Medulla oblongata (tissue), 1 donor: ENCODE results near the gene DNM3.

Source experiments
- DNase-seq: peaks from one replicate; pipeline ENCODE4 v3.0.0-alpha.2; 2015; ENCODE audit errors: extremely low spot score

The DNM3 gene

DNA sequence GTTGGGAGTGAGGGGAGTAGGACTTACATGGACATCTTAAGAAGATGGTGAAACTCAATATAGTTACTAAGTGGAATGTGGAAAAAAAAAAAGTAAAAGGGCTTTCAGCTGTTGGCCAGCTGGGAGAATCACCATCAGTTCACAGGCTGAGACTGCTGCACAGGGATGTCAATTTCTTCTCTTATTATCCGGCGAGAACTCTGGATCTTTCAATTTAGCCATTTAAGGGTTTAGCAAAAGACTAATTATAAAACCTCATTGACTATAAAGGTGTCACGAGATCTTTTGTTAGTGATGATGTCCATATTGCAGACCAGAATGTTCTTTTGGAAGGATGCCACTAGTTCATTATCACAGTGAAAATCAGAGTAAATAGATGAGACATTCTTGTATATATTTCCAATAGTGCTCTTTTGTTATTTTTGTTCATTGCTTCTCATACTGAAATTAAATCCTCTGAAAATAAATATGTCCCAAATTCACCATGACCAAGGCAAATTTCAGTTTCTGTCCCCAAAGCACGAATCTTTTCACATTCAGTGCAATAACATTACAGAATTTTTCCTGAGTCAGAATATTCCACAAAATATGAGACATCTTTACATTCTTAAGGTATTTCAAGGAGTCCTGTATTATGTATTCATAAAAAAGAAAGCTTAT lies 266.1 kb downstream of the DNM3 start:
- DNase-seq, result no peak

DNA sequence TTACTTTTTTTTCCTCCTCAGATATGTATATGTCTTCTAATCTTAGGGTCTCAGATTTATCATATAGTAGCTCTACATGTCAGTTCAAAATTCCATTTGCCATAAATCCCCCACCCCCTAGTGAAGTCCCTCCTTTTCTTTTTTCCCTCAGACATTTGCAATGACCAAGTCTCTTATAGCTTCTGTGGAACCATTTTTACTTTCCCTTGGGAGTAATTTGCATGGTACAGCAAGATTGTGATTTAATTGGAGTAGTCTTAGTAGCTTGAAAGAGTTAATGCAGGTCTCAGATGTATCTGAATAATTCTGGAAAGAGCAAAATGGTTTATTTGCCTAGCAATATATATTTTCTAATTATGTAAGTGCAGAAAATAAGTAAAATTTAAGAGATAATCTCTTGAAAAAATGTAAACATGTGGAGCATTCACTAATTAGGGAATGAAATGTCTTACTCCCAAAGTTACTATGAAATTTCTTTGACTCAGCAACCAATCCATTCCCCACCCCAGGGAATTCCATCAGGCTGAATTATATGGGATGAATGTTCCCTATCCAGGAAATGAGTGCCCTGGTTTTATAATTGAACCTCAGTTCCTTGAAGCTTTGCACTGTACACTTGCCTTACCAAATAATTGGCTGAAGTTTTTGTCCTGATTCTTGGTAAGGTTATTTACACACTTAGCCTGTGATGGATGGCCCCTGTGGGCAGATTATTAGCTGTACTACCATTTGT lies 267.0 kb downstream of the DNM3 start:
- no peak for DNase-seq

- DNase-seq, result no peak
These were observed 268.1 kb downstream of the DNM3 start for GRCh38 chr1:172109359-172109758.

DNA sequence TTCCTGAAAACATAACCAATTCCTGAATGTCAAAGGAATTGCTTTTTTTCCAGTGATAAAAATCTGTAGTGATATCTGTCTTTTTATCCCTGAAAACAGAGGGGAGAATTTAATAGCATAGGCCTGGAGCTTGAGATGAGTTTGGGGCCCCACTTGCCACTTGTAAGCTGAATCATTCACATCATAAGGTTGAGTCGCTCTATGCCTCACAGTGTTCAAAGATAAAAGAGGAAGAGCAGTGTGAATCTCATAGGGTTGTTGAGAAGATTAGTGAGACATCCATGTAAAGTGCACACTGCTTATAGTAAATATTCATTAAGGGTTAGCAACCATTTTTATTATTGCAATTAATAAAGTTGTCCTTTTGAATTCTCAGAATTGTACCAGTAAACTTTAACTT lies 271.3 kb downstream of the DNM3 start:
- DNase-seq, result no peak

DNA sequence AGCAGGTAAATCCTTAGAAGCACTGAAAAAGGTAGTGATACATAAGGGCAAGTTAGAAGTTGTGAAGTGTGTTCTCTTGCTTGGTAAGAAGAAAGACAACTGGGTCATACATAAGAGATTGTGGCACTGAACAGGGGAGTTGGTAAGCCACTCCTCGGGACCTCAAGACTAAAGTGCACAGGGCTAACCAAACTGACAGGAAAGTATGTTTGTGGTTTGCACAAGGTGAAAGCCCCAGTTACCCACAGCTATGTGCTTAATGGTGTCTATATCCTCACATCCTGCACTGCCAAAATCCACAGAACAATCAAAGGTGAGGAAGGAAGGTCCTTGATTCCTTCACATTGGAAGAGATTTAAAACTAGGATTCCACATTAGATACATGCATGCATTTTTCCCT lies 276.5 kb downstream of the DNM3 start:
- DNase-seq, result no peak

DNA sequence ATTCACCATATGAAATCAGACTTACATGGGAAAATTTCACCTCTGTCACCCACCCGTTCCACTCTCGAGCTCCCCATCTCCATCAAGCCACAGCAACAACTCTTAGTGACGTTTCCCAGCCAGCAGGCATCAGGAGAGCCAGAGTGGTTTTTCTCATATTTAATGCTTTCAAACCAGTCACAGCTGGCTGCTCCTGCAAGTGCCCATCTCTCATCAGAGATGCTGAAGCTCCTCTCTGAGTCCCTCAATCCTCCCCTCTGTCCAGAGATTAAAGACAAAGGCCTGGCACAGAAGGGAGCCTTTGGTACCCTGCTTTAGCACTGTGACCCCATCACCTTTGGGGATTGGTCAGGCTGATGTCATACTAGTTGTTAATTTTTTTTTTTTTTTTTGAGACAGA lies 277.3 kb downstream of the DNM3 start:
- no peak for DNase-seq

DNA sequence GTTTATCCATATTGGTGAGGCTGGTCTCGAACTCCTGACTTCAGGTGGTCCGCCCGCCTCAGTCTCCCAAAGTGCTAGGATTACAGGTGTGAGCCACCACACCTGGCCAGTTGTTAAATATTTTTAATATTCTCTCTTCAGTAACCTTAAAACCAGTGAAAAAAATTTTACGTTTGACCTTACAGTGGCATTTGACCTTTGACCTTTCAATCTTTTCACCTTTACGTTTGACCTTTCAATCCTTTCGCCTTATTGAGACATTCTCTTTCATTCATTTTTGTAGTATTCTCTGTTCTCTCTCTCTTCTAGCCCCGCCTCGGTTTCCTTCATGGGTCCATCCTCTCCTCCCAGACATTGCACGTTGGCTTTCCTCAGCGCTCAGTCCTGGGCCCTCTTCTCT lies 277.9 kb downstream of the DNM3 start:
- DNase-seq, result no peak

GRCh38 chr1:172120381-172120780 lies 279.1 kb downstream of the DNM3 start:
- DNase-seq, result no peak

DNA sequence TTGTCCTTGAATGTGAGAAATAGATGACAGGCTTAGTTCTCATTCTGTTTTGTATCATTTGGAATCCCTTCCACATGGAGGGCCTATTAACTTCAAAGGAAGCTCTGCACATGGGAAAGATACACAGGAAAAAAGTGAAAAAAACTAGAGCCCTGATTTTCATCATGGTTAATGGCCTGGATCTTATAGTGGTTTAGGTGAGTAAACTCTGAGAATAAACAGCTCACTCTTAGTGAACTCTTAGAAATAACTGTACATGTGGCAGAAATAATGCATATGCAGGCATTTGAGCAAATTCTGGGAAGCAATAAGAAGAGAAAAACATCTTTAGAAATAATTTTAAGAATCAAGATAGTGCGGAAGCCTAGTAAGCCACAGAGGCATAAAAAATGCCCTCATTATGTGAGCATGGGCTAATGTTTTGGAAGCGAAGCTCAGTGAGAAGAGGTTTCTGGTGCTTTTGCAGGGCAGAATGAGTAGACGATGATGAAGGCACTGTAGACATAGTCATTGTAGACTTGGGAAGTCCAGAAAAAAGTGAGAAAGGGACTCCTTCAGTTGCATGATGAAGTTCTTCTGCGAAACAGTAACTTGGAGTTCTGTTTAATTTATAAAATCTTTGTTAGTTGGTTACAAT lies 279.9 kb downstream of the DNM3 start:
- no peak for DNase-seq

- no peak for DNase-seq
These were observed 281.1 kb downstream of the DNM3 start for GRCh38 chr1:172122381-172122780.

GRCh38 chr1:172125250-172125649 lies 284.0 kb downstream of the DNM3 start:
- no peak for DNase-seq

DNA sequence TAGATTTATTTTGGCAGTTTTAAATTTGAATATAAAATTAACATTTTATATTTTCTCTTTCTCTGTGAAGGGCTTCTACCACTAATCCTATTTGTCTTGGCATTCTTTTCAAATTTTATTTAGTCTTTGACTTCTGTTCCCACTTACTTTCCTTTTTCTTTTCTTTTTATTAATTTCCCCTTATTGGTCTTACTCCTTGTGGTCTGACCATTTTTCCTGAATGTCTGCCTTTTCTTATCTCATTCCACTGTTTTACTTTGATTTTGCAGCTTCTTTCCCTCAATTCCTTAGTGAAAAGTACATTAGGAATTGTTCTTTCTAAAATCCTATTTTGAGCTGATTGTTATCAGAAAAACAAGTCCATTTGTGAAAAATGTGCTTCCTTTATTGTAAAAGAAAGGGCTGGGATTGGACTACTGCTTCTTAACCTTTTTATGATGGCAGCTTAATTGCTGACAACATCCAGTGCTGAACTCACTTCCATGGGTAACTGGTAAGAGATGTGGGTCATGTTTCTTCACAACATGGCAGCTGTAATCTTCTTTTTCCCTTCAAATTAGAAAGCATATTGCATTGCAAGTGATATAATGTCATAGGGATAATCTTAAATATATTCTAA lies 284.6 kb downstream of the DNM3 start:
- no peak for DNase-seq

DNA sequence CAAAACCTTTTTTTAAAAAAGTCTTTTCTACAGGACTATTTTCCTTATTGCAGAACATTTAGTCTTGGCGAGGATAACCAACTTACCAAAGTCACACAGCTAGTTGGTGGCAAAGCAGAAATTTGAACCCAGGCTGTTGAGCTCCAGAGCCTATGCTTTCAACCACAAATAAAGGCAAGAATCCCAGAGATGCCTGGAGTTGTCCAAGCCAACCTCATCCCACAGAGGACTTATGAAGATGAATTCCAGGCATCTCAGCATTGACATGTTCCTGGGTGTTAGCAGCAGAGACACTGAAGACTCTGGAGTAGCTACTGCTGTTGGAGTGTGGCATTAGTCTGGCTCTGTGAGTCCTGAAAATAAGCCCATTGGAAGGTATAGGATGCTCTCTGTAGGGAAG lies 291.5 kb downstream of the DNM3 start:
- DNase-seq, result no peak

DNA sequence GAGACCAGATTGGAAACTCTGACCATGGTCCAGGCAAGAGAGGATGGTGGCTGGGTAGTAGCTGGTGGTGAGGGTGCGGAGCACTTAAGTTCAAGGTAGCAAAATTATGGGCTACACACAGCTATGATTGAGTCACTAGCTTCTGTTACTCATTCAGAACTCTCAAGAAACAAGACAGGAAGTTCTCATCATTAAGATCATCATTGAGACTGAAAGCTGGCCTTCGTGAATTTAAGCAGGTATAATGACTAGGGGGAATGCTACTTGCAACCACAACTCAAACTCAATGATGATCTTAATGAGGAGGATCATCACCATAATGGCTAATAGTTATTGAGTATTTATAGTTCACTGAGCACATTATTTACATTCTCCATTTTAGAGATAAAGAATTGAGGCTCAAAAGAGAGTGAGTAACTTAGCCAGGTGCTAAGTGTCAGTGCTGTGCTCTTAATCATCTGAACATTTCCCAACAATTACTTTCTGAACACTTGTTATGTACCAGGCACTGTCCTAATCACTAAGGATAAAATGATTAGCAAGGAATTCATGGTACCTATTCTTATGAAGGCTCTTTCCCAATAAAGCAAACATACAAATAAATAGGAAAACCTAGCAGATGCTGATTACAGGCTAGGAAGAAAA lies 292.9 kb downstream of the DNM3 start:
- DNase-seq, result no peak

GRCh38 chr1:172135076-172135672 lies 293.9 kb downstream of the DNM3 start:
- no peak for DNase-seq

- no peak for DNase-seq
These were observed 294.8 kb downstream of the DNM3 start for GRCh38 chr1:172135978-172136610.

DNA sequence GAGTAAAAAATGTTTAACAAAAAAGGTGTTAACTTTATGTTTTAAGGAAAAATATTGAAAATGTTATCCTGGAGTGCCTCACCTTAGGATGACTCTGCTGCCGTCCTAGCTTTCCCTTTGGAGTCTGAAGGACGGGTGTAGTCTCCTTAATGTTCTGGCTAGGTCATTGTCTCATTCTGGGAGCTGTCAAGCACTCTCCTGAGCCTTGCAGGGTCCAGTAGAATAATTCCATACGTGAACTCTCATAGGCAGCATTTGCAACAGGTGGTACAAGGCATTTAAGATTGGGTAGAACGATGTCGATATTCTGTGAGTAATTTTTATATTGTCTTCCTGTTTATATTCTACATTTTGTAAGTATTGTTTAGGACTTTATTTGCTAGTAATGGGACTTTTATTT lies 295.6 kb downstream of the DNM3 start:
- no peak for DNase-seq

DNA sequence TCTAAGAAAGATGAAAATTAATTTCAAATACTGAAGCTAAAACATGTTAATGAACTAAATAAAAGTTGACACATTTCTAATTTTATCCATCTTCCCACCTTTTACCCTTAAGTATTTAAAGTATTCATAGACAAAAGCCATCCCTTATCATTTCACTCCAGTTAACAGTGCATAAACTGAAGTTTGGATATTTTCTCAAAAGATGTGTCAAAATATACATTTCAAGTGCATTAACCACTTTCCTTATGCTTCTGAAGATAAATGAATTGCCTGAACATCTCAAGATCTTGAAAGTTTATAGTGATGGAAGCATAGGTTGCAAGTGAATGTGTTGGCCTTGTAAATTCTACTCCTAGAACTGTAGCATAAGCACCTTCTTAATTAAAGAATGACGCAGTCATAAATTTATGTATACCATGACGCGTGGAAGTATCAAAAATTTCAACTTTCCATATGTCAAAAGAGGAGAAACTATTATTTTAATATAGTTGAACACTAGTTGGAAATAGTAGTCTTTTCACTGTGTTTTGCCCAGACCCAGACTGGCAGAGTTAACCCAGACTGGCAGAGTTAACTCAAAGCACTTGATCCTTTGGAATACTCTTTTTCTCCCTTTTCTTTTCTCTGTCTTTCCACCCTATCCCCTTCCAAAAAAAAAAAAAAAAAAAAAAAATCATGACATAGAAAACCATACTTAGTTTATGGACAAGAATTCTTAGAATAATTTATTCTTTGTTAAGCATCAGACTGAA lies 296.6 kb downstream of the DNM3 start:
- no peak for DNase-seq

DNA sequence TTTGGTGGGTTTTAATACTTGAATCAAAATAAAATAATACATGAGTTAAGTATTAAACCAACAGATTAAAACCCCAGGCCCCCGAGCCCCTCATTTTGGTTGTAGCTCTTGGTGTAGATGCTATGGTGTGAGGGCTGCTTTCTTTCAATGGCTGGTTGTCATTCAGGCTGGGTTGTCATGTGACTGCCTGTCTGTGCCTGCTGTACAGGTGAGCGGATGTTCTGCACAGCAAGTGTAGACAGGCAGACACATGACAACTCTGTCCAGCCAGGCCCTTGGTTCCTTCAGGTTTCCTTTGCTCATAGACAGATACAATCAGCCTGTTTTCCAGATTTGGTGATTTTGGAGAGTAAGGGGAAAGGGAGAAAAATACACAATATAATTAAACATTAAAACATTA lies 297.3 kb downstream of the DNM3 start:
- DNase-seq, result no peak

DNA sequence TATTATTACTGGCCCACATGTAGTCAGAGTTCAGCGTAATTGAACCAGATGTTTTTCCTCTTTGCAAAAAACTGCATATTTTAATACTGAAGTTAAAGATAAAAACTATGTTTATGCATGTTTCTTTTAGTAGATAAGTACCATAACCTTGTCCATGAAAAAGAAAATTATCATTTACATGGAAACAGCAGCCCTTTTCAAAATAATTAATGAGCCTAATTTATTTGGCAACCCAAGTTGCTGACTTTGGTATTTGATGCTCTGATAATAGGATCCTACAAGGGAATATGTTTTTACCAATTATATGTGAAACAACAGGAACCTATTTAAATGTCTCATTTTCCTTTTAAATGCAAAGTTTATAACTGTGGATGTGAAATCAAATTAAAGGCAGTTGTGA lies 297.9 kb downstream of the DNM3 start:
- no peak for DNase-seq

DNA sequence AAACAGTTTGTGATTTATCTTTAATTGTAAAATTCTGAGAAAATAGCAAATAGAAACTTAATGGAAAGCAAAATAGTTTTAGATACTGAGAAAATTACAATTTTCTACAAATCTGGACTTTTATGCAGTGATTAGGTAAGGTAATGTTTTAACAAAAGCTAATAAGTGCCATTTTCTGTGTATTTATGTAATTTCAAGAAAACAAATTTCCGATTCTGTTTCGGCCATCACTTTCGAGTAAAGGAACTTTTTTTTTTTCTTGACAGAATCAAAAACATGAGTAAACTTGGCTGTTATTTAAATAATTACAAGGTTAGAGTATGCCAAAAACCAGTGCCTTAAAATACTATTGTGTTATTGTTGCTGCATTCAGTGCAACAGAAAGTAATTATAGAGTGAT lies 298.8 kb downstream of the DNM3 start:
- no peak for DNase-seq
